Measurements from ENCODE around the gene ARHGEF7.
"Not testable (repeated sequence)": the region's sequence is repeated elsewhere in the genome, so short reads cannot be mapped to it uniquely, and the experiment has no call there.

ARHGEF7 gene

GRCh38 chr13:111174377-111175114, 59.4 kb downstream of the ARHGEF7 start:
- no peak for DNase-seq

- no peak for DNase-seq
These were observed 60.3 kb downstream of the ARHGEF7 start for GRCh38 chr13:111175372-111175771.

- no peak for DNase-seq
These were observed 60.8 kb downstream of the ARHGEF7 start for GRCh38 chr13:111175935-111176334.

- no peak for DNase-seq
These were observed 61.3 kb downstream of the ARHGEF7 start for GRCh38 chr13:111176421-111176820.

- peak; percentile 93 to 96 for DNase-seq
These were observed 62.1 kb downstream of the ARHGEF7 start for GRCh38 chr13:111177081-111177711.

- no peak for DNase-seq
These were observed 62.8 kb downstream of the ARHGEF7 start for GRCh38 chr13:111177921-111178320.

GRCh38 chr13:111178402-111178801, 63.3 kb downstream of the ARHGEF7 start:
- DNase-seq: peak in 1 of 2 experiments; percentile 32

- DNase-seq: no peak
These were observed 65.0 kb downstream of the ARHGEF7 start for GRCh38 chr13:111179908-111180760.

- no peak for DNase-seq
These were observed 66.9 kb downstream of the ARHGEF7 start for GRCh38 chr13:111181977-111182376.

- no peak for DNase-seq
These were observed 68.1 kb downstream of the ARHGEF7 start for GRCh38 chr13:111183087-111183645.

GRCh38 chr13:111183959-111184358, 68.8 kb downstream of the ARHGEF7 start:
- DNase-seq: no peak

GRCh38 chr13:111184458-111185401, 69.6 kb downstream of the ARHGEF7 start:
- peak; percentile 84 to 91 for DNase-seq

GRCh38 chr13:111186305-111186935, 71.3 kb downstream of the ARHGEF7 start:
- DNase-seq: no peak

- no peak for DNase-seq
These were observed 72.9 kb downstream of the ARHGEF7 start for GRCh38 chr13:111187960-111188541.

- not testable (repeated sequence) for DNase-seq
These were observed 74.0 kb downstream of the ARHGEF7 start for GRCh38 chr13:111189064-111189505.

- not testable (repeated sequence) for DNase-seq
These were observed 74.4 kb downstream of the ARHGEF7 start for GRCh38 chr13:111189516-111189915.

GRCh38 chr13:111193223-111193622, 78.1 kb downstream of the ARHGEF7 start:
- DNase-seq: not testable (repeated sequence)

- not testable (repeated sequence) for DNase-seq
These were observed 79.5 kb downstream of the ARHGEF7 start for GRCh38 chr13:111194651-111195050.

GRCh38 chr13:111198732-111199378, 83.7 kb downstream of the ARHGEF7 start:
- DNase-seq: not testable (repeated sequence)

- DNase-seq: no peak
These were observed 86.3 kb downstream of the ARHGEF7 start for GRCh38 chr13:111201304-111201940.

All from SHP77 (cell line).